NCI-H2107 treated with DMSO at 0.1 percent for 48 hours (cell line): ENCODE results near the gene MRPS25.

ENCODE experiments used
- DNase-seq: peaks from one replicate; lab custom pipeline; 2025; ENCODE audit not compliant: unreplicated experiment; lab: John Stamatoyannopoulos, UW

The MRPS25 gene

GRCh38 chr3:15083252-15083651 is 18.1 kb upstream of the MRPS25 start:
- DNase-seq = no peak

- peak; percentile 2 for DNase-seq
Observed at GRCh38 chr3:15081960-15082664, 17.0 kb upstream of the MRPS25 start.

- no peak for DNase-seq
Observed at GRCh38 chr3:15079091-15079490, 14.0 kb upstream of the MRPS25 start.

GRCh38 chr3:15074500-15074899 is 9.4 kb upstream of the MRPS25 start:
- DNase-seq = no peak

GRCh38 chr3:15071699-15072098 is 6.6 kb upstream of the MRPS25 start:
- no peak for DNase-seq

GRCh38 chr3:15069441-15069840 is 4.3 kb upstream of the MRPS25 start:
- DNase-seq = no peak

GRCh38 chr3:15066467-15066866 is 1.4 kb upstream of the MRPS25 start:
- DNase-seq = no peak

- DNase-seq = no peak
Observed at GRCh38 chr3:15065550-15066007, 464 bp upstream of the MRPS25 start.

GRCh38 chr3:15064299-15064834 is 748 bp downstream of the MRPS25 start:
- no peak for DNase-seq

- no peak for DNase-seq
Observed at GRCh38 chr3:15063656-15064286, 1.3 kb downstream of the MRPS25 start.

GRCh38 chr3:15063238-15063637 is 1.9 kb downstream of the MRPS25 start:
- no peak for DNase-seq

GRCh38 chr3:15060029-15060428 is 5.1 kb downstream of the MRPS25 start:
- no peak for DNase-seq

- DNase-seq = no peak
Observed at GRCh38 chr3:15056676-15057404, 8.3 kb downstream of the MRPS25 start.

- DNase-seq = no peak
Observed at GRCh38 chr3:15055019-15055557, 10.0 kb downstream of the MRPS25 start.

GRCh38 chr3:15053541-15053940 is 11.6 kb downstream of the MRPS25 start:
- no peak for DNase-seq

- DNase-seq = peak; percentile 58
Observed at GRCh38 chr3:15052335-15053242, 12.5 kb downstream of the MRPS25 start.

- DNase-seq = no peak
Observed at GRCh38 chr3:15051531-15051930, 13.6 kb downstream of the MRPS25 start.

- no peak for DNase-seq
Observed at GRCh38 chr3:15050405-15051092, 14.6 kb downstream of the MRPS25 start.

GRCh38 chr3:15049584-15049983 is 15.5 kb downstream of the MRPS25 start:
- DNase-seq = no peak

GRCh38 chr3:15045667-15046066 is 19.4 kb downstream of the MRPS25 start:
- DNase-seq = no peak
